ENCODE results near the gene YWHAH. TPM values are rescaled to one million over a fixed set of nuclear protein-coding genes. Genes with fewer than 3 reads are reported as not detected.

Gene YWHAH
- polyA plus RNA-seq, 3 donors = 59.5 to 136 (median 132) TPM

DNA sequence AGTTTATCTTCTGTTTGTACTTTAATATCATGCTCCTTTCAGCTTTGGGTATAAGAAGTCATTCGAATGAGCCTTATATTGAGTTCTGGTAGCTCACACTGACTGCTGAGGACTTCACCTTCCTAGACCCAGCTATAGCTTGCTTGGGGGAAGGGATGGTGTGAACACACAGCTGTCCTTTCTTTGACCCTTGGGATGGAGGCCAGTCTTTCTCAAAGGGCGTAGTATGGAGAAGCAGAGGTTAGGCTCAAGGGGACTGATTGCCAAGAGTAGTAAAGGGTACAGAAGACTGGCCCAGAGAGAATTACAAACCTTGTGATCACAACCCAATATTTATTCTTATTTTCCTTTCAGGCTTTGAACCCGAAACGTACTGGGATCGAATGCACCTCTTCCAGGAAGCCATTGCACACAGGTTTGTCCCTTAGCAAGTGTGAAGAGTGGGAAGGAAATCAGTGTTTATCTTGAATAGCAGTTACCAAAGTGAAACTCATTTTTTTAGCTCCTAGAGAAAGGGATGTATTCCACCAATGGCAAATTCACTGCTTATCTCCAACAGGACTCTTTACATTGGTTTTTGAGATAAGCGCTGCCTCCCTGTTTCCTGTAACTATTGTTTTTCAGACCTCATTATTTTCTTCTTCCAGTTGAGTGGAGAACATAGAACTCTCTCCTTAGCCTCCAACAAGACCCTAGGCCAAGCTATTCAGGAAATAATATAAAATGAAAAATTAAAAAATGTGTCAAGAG, 42.8 kb upstream of the YWHAH start:
- Mint-ChIP-seq H3K9me3 (peaks cover 0 to 1% (median 0%) of the 10 kb centered on the region in 7 donors), H3K36me3 (peaks cover 64 to 84% of the 10 kb centered on the region in 2 donors), H3K27ac (peak overlapping the region in 3 of 7 donors; percentile 18 to 27 (median 26)), H3K4me3 (no peak overlapping the region), H3K4me1 (peaks cover 2% of the 10 kb centered on the region), H3K27me3 (ENCODE audit: low read depth in 3 of 3) (peaks cover 0 to 2% (median 0%) of the 10 kb centered on the region in 3 donors)
- Histone ChIP-seq H3K4me3 (replicated peaks in 1 of 3; ENCODE audit: low read depth in 2 of 3, low read length in 3 of 3) (no peak overlapping the region), H3K9ac (ENCODE audit: insufficient read depth, low read length, poor library complexity, severe bottlenecking) (no peak overlapping the region), H4K20me1 (ENCODE audit: insufficient read depth, low read length) (no peaks in the 10 kb centered on the region), H3K4me2 (replicated peaks; ENCODE audit: extremely low read depth, low read length, poor library complexity, severe bottlenecking) (no peak overlapping the region), H3K79me2 (ENCODE audit: insufficient read depth, low read length) (no peaks in the 10 kb centered on the region), H3K36me3 (replicated peaks in 1 of 2; ENCODE audit: control insufficient read depth in 1 of 2, insufficient read depth in 2 of 2, low read length in 2 of 2) (peaks cover 52 to 90% of the 10 kb centered on the region in 2 donors), H3K9me3 (replicated peaks in 1 of 2; ENCODE audit: control insufficient read depth in 1 of 2, insufficient read depth in 1 of 2, low read length in 2 of 2) (no peaks in the 10 kb centered on the region), H2AFZ (ENCODE audit: insufficient read depth, low read depth, low read length, poor library complexity, severe bottlenecking) (no peak overlapping the region), H3K27ac (ENCODE audit: low read depth in 1 of 2, low read length in 2 of 2) (peak overlapping the region in 1 of 2 donors; percentile 43), H3K27me3 (ENCODE audit: control insufficient read depth in 2 of 2, insufficient read depth in 2 of 2, low read length in 2 of 2) (no peaks in the 10 kb centered on the region), H3K4me1 (ENCODE audit: control insufficient read depth in 1 of 2, insufficient read depth in 2 of 2, low read length in 2 of 2) (no peaks in the 10 kb centered on the region)
- TF ChIP-seq, protein P1, sequence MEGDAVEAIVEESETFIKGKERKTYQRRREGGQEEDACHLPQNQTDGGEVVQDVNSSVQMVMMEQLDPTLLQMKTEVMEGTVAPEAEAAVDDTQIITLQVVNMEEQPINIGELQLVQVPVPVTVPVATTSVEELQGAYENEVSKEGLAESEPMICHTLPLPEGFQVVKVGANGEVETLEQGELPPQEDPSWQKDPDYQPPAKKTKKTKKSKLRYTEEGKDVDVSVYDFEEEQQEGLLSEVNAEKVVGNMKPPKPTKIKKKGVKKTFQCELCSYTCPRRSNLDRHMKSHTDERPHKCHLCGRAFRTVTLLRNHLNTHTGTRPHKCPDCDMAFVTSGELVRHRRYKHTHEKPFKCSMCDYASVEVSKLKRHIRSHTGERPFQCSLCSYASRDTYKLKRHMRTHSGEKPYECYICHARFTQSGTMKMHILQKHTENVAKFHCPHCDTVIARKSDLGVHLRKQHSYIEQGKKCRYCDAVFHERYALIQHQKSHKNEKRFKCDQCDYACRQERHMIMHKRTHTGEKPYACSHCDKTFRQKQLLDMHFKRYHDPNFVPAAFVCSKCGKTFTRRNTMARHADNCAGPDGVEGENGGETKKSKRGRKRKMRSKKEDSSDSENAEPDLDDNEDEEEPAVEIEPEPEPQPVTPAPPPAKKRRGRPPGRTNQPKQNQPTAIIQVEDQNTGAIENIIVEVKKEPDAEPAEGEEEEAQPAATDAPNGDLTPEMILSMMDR (IDR thresholded peaks at IDR 0.05) = no peak
- no CpG with 5 or more reads among the region's 6 CpGs for WGBS (ENCODE audit: insufficient coverage)
- intact Hi-C loops (cut with micrococcal nuclease) = no loop called here
- no peak for DNase-seq

DNA sequence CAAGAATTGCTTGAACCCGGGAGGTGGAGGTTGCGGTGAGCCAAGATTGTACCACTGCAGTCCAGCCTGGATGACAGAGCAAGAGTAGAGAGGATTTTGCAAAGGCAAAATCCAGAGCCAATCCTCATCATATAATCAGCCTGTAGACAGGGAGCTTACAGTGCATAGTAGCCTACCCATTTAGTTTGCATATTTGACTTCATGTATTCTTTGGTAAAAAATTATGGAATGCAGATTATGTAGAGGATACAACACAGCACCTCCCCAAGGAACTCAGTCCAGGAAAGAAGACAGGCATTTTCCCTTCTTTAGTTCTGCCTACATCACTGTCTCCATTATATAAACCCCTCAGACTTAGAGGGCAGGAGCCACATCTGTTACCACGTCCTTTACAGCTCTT, 39.7 kb upstream of the YWHAH start:
- Histone ChIP-seq H3K79me2 (ENCODE audit: insufficient read depth, low read length) (no peaks in the 10 kb centered on the region), H3K4me2 (replicated peaks; ENCODE audit: extremely low read depth, low read length, poor library complexity, severe bottlenecking) (no peak overlapping the region), H3K4me3 (replicated peaks in 1 of 3; ENCODE audit: low read depth in 2 of 3, low read length in 3 of 3) (no peak overlapping the region), H3K36me3 (replicated peaks in 1 of 2; ENCODE audit: control insufficient read depth in 1 of 2, insufficient read depth in 2 of 2, low read length in 2 of 2) (peaks cover 39 to 81% of the 10 kb centered on the region in 2 donors), H3K9ac (ENCODE audit: insufficient read depth, low read length, poor library complexity, severe bottlenecking) (no peak overlapping the region), H3K4me1 (ENCODE audit: control insufficient read depth in 1 of 2, insufficient read depth in 2 of 2, low read length in 2 of 2) (no peaks in the 10 kb centered on the region), H3K27me3 (ENCODE audit: control insufficient read depth in 2 of 2, insufficient read depth in 2 of 2, low read length in 2 of 2) (no peaks in the 10 kb centered on the region), H4K20me1 (ENCODE audit: insufficient read depth, low read length) (no peaks in the 10 kb centered on the region), H3K27ac (ENCODE audit: low read depth in 1 of 2, low read length in 2 of 2) (no peak overlapping the region), H2AFZ (ENCODE audit: insufficient read depth, low read depth, low read length, poor library complexity, severe bottlenecking) (no peak overlapping the region), H3K9me3 (replicated peaks in 1 of 2; ENCODE audit: control insufficient read depth in 1 of 2, insufficient read depth in 1 of 2, low read length in 2 of 2) (no peaks in the 10 kb centered on the region)
- no peak overlapping the region for H3K4me3 Mint-ChIP-seq
- H3K27me3 Mint-ChIP-seq (ENCODE audit: low read depth in 3 of 3) = peaks cover 0 to 2% (median 0%) of the 10 kb centered on the region in 3 donors
- WGBS (ENCODE audit: insufficient coverage) = 100% methylated on average over 1 of the region's 3 CpGs
- no peak overlapping the region for H3K27ac Mint-ChIP-seq
- DNase-seq = no peak
- H3K9me3 Mint-ChIP-seq = no peaks in the 10 kb centered on the region
- TF ChIP-seq, protein P1 (IDR thresholded peaks at IDR 0.05) = no peak
- intact Hi-C loops (cut with micrococcal nuclease) = no loop called here
- H3K36me3 Mint-ChIP-seq = peaks cover 53 to 81% of the 10 kb centered on the region in 2 donors
- peaks cover 2% of the 10 kb centered on the region for H3K4me1 Mint-ChIP-seq

Data from CD14-positive monocyte (primary cell).